HepG2 (cell line): ENCODE results near the gene TEX19. TPM values are rescaled to one million over a fixed set of nuclear protein-coding genes. Genes with fewer than 3 reads are reported as not detected.

Source experiments
- EED ChIP-seq: sonication (generic); formaldehyde crosslinking; IDR thresholded peaks from 2 replicates; pipeline ENCODE4 v1.5.0; 2020; ENCODE audit warnings: mild to moderate bottlenecking, missing genetic modification reagents
- FOXO1 ChIP-seq: sonication (generic); formaldehyde crosslinking; IDR thresholded peaks from 2 replicates; pipeline ENCODE4 v1.4.0; 2020; ENCODE audit warnings: missing genetic modification reagents
- GTF3A ChIP-seq: sonication (generic); formaldehyde crosslinking; conservative IDR thresholded peaks from 2 replicates; pipeline ENCODE4 v1.4.0; 2020; ENCODE audit warnings: mild to moderate bottlenecking, missing genetic modification reagents
- POLR2G ChIP-seq: fragments of 200-400 bp; formaldehyde crosslinking; IDR thresholded peaks from 2 replicates; pipeline ENCODE4 v1.6.1; 2018; ENCODE audit warnings: mild to moderate bottlenecking, low read depth, low read length, moderate library complexity
- PRPF4 ChIP-seq: fragments of 200-400 bp; formaldehyde crosslinking; IDR thresholded peaks from 2 replicates; pipeline ENCODE4 v1.6.1; 2016; ENCODE audit warnings: low read length, low read depth; ENCODE audit not compliant: poor library complexity, severe bottlenecking
- RARA ChIP-seq: IDR thresholded peaks from 2 replicates; pipeline ENCODE4 v1.6.1; 2016; ENCODE audit warnings: missing genetic modification reagents, missing compliant biosample characterization
- TGIF2 ChIP-seq: IDR thresholded peaks from 2 replicates; pipeline ENCODE4 v1.6.1; 2016; ENCODE audit warnings: control low read depth, missing compliant biosample characterization
- THAP9 ChIP-seq: sonication (generic); formaldehyde crosslinking; IDR thresholded peaks from 2 replicates; pipeline ENCODE4; 2020; ENCODE audit warnings: missing genetic modification reagents, mild to moderate bottlenecking, borderline replicate concordance
- YY1 ChIP-seq: IDR thresholded peaks from 2 replicates; pipeline ENCODE4 v1.6.1; 2011; ENCODE audit warnings: low read length, low read depth, moderate library complexity, mild to moderate bottlenecking; ENCODE audit not compliant: insufficient read depth, insufficient replicate concordance
- ZNF292 ChIP-seq: sonication (generic); formaldehyde crosslinking; IDR thresholded peaks from 2 replicates; pipeline ENCODE4 v1.8.1; 2022; ENCODE audit warnings: mild to moderate bottlenecking, low read depth, missing genetic modification reagents, borderline replicate concordance
- ZNF513 ChIP-seq: sonication (generic); formaldehyde crosslinking; conservative IDR thresholded peaks from 2 replicates; pipeline ENCODE4 v1.5.0; 2020; ENCODE audit warnings: missing genetic modification reagents
- ZNF570 ChIP-seq: sonication (generic); formaldehyde crosslinking; IDR thresholded peaks from 2 replicates; pipeline ENCODE4 v1.4.0; 2020; ENCODE audit warnings: mild to moderate bottlenecking, missing genetic modification reagents, borderline replicate concordance
- ZNF589 ChIP-seq: sonication (generic); formaldehyde crosslinking; conservative IDR thresholded peaks from 2 replicates; pipeline ENCODE4 v1.8.0; 2022; ENCODE audit warnings: mild to moderate bottlenecking, moderate library complexity, missing genetic modification reagents
- ZNF614 ChIP-seq: IDR thresholded peaks from 2 replicates; pipeline ENCODE4 v1.6.1; 2018; ENCODE audit warnings: missing biosample characterization, missing genetic modification reagents, inconsistent platforms, borderline replicate concordance
- ZNF724P ChIP-seq: sonication (generic); formaldehyde crosslinking; IDR thresholded peaks from 2 replicates; pipeline ENCODE4 v1.8.0; 2022; ENCODE audit warnings: missing genetic modification reagents, borderline replicate concordance
- ZSCAN9 ChIP-seq: IDR thresholded peaks from 2 replicates; pipeline ENCODE4 v1.6.1; 2016; ENCODE audit warnings: borderline replicate concordance
- polyA plus RNA-seq, 8 experiments: library from polyadenylated mRNA; depleted of rRNA in 3 of 8; stranded (reverse) in 7 of 8; unstranded in 1 of 8; fragments of >200 nt; fragmentation: Illumina TruSeq in 4 of 8; extraction: Trizol in 4 of 8; gene quantifications; 2 replicates each; pipeline versions ENCODE4 v1.2.1 to v1.2.3, GENCODE V29; 2011 to 2016; ENCODE audit warnings: low read depth in 4 of 8, missing spikeins in 1 of 8, mixed read lengths in 1 of 8; ENCODE audit not compliant: insufficient read depth in 1 of 8
- total RNA-seq, 5 experiments: library from RNA; depleted of rRNA; stranded (reverse); fragments of >200 nt; fragmentation: Illumina TruSeq; extraction: Trizol; gene quantifications; 2 replicates each; pipeline ENCODE4 v1.2.3, GENCODE V29; 2016; ENCODE audit warnings: low read depth in 1 of 5
- TF ChIP-seq, protein P1 (sequence below): fragments of 450-650 bp; IDR thresholded peaks from 2 replicates; pipeline ENCODE4 v1.6.1; 2017
- TF ChIP-seq, protein P2 (sequence below): sonication (generic); formaldehyde crosslinking; IDR thresholded peaks from 2 replicates; pipeline ENCODE4 v1.4.0; 2020; ENCODE audit warnings: mild to moderate bottlenecking, missing genetic modification reagents, borderline replicate concordance

TEX19 gene
- total and polyA plus RNA-seq, 2 of the 13 experiments (the other 11 are each of a cell fraction or from before 2014, with no cell fraction given), result 1.3 to 6.0 TPM

- TF ChIP-seq ZNF513 (CRISPR knock-in tag) (no peak), ZSCAN9 (peak; percentile 23; the same call in 1 of the 2 replicates), THAP9 (CRISPR knock-in tag) (peak; percentile 40; the same call in 1 of the 2 replicates), POLR2G (no peak), ZNF724P (0 out of 2 replicates have a peak, but pooled peaks have one; percentile 34), GTF3A (CRISPR knock-in tag) (no peak), ZNF292 (peak; percentile 36; the same call in 1 of the 2 replicates), FOXO1 (CRISPR knock-in tag) (peak; percentile 44), ZNF570 (CRISPR knock-in tag) (no peak), YY1 (peak; percentile 4), EED (no peak), PRPF4 (no peak), ZNF614 (CRISPR knock-in tag) (no peak), ZNF589 (CRISPR knock-in tag) (0 out of 2 replicates have a peak, but pooled peaks have one; percentile 47), RARA (CRISPR knock-in tag) (peak; percentile 96), TGIF2 (CRISPR knock-in tag) (no peak)
- TF ChIP-seq, protein P1, sequence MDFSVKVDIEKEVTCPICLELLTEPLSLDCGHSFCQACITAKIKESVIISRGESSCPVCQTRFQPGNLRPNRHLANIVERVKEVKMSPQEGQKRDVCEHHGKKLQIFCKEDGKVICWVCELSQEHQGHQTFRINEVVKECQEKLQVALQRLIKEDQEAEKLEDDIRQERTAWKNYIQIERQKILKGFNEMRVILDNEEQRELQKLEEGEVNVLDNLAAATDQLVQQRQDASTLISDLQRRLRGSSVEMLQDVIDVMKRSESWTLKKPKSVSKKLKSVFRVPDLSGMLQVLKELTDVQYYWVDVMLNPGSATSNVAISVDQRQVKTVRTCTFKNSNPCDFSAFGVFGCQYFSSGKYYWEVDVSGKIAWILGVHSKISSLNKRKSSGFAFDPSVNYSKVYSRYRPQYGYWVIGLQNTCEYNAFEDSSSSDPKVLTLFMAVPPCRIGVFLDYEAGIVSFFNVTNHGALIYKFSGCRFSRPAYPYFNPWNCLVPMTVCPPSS, result no peak
- TF ChIP-seq, protein P2, sequence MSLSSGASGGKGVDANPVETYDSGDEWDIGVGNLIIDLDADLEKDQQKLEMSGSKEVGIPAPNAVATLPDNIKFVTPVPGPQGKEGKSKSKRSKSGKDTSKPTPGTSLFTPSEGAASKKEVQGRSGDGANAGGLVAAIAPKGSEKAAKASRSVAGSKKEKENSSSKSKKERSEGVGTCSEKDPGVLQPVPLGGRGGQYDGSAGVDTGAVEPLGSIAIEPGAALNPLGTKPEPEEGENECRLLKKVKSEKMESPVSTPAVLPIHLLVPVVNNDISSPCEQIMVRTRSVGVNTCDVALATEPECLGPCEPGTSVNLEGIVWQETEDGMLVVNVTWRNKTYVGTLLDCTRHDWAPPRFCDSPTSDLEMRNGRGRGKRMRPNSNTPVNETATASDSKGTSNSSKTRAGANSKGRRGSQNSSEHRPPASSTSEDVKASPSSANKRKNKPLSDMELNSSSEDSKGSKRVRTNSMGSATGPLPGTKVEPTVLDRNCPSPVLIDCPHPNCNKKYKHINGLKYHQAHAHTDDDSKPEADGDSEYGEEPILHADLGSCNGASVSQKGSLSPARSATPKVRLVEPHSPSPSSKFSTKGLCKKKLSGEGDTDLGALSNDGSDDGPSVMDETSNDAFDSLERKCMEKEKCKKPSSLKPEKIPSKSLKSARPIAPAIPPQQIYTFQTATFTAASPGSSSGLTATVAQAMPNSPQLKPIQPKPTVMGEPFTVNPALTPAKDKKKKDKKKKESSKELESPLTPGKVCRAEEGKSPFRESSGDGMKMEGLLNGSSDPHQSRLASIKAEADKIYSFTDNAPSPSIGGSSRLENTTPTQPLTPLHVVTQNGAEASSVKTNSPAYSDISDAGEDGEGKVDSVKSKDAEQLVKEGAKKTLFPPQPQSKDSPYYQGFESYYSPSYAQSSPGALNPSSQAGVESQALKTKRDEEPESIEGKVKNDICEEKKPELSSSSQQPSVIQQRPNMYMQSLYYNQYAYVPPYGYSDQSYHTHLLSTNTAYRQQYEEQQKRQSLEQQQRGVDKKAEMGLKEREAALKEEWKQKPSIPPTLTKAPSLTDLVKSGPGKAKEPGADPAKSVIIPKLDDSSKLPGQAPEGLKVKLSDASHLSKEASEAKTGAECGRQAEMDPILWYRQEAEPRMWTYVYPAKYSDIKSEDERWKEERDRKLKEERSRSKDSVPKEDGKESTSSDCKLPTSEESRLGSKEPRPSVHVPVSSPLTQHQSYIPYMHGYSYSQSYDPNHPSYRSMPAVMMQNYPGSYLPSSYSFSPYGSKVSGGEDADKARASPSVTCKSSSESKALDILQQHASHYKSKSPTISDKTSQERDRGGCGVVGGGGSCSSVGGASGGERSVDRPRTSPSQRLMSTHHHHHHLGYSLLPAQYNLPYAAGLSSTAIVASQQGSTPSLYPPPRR (CRISPR knock-in tag), result peak; percentile 54; the same call in 1 of the 2 replicates
These were observed 25.9 kb downstream of the TEX19 start (continued) for GRCh38 chr17:82384730-82385481.
